GM12873 (cell line): ENCODE measurements around the gene MYOC.

Source experiments
- CTCF ChIP-seq: IDR thresholded peaks from 2 replicates; pipeline ENCODE4 v1.5.1; 2012; ENCODE audit warnings: low read depth, mild to moderate bottlenecking, moderate library complexity, low read length, control low read depth; ENCODE audit not compliant: insufficient read depth; ENCODE audit errors: missing control alignments

MYOC gene

GRCh38 chr1:171590022-171590421 is 62.5 kb downstream of the MYOC start:
- no peak for TF ChIP-seq CTCF

GRCh38 chr1:171588230-171588629 is 64.3 kb downstream of the MYOC start:
- TF ChIP-seq CTCF, result no peak

- TF ChIP-seq CTCF, result no peak
Measured at GRCh38 chr1:171585715-171586114, 66.8 kb downstream of the MYOC start.
